GM12891 (cell line): ENCODE measurements around the gene NEIL3.

ENCODE experiments used
- POLR2A ChIP-seq: IDR thresholded peaks from 2 replicates; pipeline ENCODE4 v1.6.1; 2011; ENCODE audit warnings: low read depth, low read length, control low read depth
- TAF1 ChIP-seq: IDR thresholded peaks from 2 replicates; pipeline ENCODE4 v1.6.1; 2011; ENCODE audit warnings: low read depth, low read length, control low read depth

DNA sequence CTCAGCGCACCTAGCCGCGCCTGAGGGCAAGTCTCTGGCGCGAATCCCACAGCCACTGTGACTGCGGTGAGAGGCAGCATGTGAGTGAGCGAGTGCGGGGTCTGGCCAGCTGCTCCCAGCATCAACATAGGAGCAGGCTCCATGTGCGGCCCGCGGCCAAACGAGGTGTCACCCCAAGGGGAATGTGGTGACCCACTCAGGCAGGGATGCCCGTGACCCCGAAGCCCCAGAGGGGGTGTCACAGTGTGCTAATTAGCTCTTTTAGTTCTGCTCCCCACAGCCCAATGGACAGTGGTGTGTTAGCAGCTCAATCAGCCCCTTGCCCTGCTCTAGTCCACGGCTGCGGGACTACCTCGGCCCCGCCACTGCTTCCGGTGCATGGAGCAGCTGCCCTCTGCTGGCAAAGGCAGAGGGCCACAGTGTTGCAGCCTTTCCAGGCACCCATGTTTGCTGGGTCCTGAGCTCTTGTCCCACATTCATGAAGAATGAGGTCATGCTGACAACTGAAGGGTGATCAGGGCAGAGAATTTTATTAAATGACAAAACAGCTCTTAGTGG, 71.1 kb downstream of the NEIL3 start:
- TF ChIP-seq POLR2A (no peak), TAF1 (no peak)
